Esophagus muscularis mucosa (tissue), 3 donors: ENCODE results near the gene HOXC5.

Experiments used
- EP300 ChIP-seq: sonication (generic); formaldehyde crosslinking; IDR thresholded peaks from one replicate; pipeline ENCODE4 v1.6.1; 2017; ENCODE audit warnings: antibody characterized with exemption
- TF ChIP-seq, protein P1 (sequence below), 3 experiments: fragments of 200-600 bp in 2 of 3; fragments of 450-650 bp in 1 of 3; sonication (generic) in 2 of 3; IDR thresholded peaks; one replicate each; pipeline ENCODE4 v1.5.1; 2017 to 2019; ENCODE audit warnings: antibody characterized with exemption in 3 of 3, mild to moderate bottlenecking in 2 of 3, moderate library complexity in 1 of 3

DNA sequence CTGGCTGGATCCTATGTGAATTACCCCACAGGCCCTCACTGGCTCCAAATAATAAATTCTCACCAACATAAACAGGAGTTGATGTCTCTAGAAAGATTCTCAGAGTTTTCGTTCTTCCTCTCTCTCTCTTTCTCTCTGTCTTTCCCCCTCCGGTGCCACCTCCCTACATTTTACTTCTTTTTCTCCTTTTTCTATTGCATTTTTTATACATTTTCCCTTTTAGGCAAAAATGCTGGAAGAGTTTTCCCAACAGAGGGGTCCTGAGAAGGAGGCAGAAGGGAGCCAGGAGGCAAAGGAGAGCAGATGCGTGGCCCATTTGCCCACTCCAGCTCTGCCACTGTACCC is 5.4 kb upstream of the HOXC5 start:
- TF ChIP-seq, protein P1, sequence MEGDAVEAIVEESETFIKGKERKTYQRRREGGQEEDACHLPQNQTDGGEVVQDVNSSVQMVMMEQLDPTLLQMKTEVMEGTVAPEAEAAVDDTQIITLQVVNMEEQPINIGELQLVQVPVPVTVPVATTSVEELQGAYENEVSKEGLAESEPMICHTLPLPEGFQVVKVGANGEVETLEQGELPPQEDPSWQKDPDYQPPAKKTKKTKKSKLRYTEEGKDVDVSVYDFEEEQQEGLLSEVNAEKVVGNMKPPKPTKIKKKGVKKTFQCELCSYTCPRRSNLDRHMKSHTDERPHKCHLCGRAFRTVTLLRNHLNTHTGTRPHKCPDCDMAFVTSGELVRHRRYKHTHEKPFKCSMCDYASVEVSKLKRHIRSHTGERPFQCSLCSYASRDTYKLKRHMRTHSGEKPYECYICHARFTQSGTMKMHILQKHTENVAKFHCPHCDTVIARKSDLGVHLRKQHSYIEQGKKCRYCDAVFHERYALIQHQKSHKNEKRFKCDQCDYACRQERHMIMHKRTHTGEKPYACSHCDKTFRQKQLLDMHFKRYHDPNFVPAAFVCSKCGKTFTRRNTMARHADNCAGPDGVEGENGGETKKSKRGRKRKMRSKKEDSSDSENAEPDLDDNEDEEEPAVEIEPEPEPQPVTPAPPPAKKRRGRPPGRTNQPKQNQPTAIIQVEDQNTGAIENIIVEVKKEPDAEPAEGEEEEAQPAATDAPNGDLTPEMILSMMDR (IDR thresholded peaks at IDR 0.05): no peak
- TF ChIP-seq EP300: no peak
